HUES64 (cell line): ENCODE data around the gene RRM2.

Source experiments
- H3K27ac ChIP-seq: 2 replicates; pipeline ENCODE4 v1.7.0; 2013; ENCODE audit warnings: low read depth, low read length, inconsistent platforms
- H3K27me3 ChIP-seq: 2 replicates; pipeline ENCODE4 v1.6.1; 2013; ENCODE audit warnings: mild to moderate bottlenecking, low read length; ENCODE audit not compliant: insufficient read depth
- H3K36me3 ChIP-seq: 2 replicates; pipeline ENCODE4 v1.6.1; 2013; ENCODE audit warnings: mild to moderate bottlenecking, low read length; ENCODE audit not compliant: insufficient read depth
- H3K4me1 ChIP-seq: 2 replicates; pipeline ENCODE4 v1.6.1; 2013; ENCODE audit warnings: mild to moderate bottlenecking, low read length, moderate library complexity; ENCODE audit not compliant: insufficient read depth
- H3K4me3 ChIP-seq: 2 replicates; pipeline ENCODE4 v1.5.1; 2013; ENCODE audit warnings: mild to moderate bottlenecking, low read length, moderate library complexity
- H3K9ac ChIP-seq: 2 replicates; pipeline ENCODE4 v1.6.1; 2013; ENCODE audit warnings: mild to moderate bottlenecking, low read depth, low read length
- H3K9me3 ChIP-seq: 2 replicates; pipeline ENCODE4 v1.6.1; 2013; ENCODE audit warnings: low read depth, low read length; ENCODE audit not compliant: insufficient read depth
- WGBS: fragments of 150-250, 120-280 bp; methylation state at CpG from one replicate; pipeline ENCODE4 v1.1.7; 2013; ENCODE audit warnings: missing lambda C conversion rate; 5-methylcytosine and 5-hydroxymethylcytosine counted together

RRM2 gene

DNA sequence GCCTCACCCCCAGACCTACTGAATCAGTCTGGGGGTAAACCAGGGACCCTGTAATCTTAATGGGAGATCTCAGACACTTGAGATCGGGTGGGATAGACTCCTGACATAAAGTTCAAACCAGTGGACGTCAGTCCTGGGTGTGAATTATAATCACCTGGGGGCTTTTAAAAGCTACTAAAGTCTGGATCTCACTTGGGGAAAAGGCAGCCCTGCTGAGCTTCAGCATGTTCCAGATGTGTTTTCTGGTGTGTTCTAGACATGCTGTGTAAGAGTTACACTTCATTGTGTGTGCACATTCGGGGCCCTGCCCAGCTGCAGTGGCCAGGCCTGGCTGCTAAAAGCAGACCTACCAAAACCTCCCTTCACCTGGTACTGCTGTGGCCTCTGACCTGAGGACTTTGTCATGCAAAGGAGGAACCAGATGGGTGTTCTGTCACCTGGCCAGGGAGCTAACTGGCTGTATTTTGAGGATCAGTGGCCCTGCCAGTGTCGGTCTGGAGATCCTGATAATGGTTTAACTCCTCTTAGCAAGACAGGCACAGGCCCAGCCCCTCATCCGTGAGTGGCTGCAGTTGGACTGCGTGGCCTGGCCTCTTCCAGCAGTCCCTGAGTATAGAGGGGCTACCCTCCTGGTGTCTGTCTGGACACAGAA, 10.6 kb downstream of the RRM2 start:
- peaks cover 54% of the 10 kb centered on the region for H3K36me3 ChIP-seq

DNA sequence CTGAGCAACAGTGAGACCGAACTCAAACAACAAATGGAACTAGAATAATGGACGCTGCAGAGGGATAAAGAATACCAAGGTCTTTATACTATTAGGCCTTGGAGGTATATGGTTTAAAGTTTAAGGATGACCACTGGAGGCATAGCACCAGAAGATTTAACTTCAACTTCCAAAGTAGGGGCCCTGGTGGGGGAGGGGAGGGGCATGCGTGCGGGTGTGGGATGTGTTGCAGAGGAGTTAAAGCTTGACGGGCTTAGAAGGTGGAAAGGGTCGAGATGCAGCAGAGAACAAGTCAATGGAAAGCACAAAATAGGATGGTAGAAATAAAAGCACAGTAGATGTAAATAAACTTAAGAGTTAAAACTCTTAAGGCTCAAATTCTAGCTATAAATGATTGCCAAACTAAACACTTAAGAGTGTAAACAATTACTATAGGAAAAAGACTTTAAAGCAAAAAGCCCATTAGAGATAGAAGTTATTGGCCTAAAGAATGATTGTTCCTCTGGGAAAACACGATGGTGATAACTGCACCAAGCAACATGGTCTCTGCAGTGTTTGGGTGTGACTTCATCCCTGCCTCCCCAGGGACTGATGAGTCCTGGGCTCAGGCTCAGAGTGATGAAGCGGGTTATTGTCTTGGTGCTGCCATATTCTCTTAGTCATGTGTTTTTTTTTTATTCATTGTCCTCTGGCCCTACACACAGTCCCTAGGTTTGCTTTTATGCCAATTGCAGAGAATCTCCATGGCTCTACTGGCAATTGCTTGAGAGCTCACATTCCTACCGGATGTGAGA, 13.0 kb downstream of the RRM2 start:
- no peak overlapping the region for H3K27ac ChIP-seq
- no peaks in the 10 kb centered on the region for H3K9me3 ChIP-seq
- H3K4me3 ChIP-seq = no peak overlapping the region
- WGBS = 84% methylated on average over 9 of the region's 9 CpGs
- 0 out of 2 replicates have a peak, but pooled peaks cover 5% of the 10 kb centered on the region for H3K4me1 ChIP-seq
- no peaks in the 10 kb centered on the region for H3K27me3 ChIP-seq
- H3K9ac ChIP-seq = no peak overlapping the region
- peaks cover 30% of the 10 kb centered on the region for H3K36me3 ChIP-seq

More for the DNA sequence above, 10.6 kb downstream of the RRM2 start:
- no peaks in the 10 kb centered on the region for H3K9me3 ChIP-seq
- WGBS = 91% methylated on average over 6 of the region's 6 CpGs
- 0 out of 2 replicates have a peak, but pooled peaks cover 5% of the 10 kb centered on the region for H3K4me1 ChIP-seq
- H3K4me3 ChIP-seq = no peak overlapping the region
- no peak overlapping the region for H3K27ac ChIP-seq
- no peaks in the 10 kb centered on the region for H3K27me3 ChIP-seq
- no peak overlapping the region for H3K9ac ChIP-seq

DNA sequence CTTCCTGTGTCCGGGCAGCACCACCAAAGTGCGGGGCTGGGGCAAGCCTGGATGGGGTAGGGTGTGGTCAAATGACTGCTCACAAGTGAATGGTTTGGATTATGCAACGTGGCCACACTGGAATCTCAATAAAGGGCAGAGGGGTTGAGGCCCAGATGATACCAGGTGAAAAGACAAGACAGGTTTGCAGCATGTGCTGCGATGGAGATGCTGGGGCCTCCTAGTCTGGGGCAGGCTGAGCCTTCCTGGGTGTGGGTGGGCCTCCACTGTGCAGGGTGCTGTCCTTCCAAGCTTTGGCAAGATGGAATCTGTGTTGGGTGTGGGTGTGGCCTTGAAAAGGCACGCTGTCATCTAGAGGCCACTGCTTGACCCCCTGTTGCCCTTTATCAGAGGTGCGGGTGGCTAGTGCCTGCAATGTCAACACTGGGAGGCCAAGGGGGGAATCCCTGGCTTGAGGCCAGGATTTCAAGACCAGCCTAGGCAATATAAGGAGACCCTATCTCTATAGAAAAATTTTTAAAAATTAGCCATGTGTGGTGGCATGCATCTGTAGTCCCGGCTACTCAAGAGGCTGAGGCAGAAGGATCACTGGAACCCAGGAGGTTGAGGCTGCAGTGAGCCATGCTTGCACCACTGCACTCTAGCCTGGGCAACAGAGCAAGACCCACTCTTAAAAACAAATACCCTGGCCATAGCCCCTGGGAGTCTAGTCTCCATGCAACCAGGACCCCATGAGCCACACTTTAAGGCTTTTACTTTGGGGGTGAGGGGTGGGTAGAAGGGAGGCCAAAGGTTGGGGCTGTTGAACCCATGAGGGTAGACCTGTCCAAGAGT, 13.8 kb downstream of the RRM2 start:
- Histone ChIP-seq H3K9ac (no peak overlapping the region), H3K4me1 (0 out of 2 replicates have a peak, but pooled peaks cover 5% of the 10 kb centered on the region), H3K9me3 (no peaks in the 10 kb centered on the region), H3K27ac (no peak overlapping the region), H3K27me3 (no peaks in the 10 kb centered on the region), H3K36me3 (peaks cover 23% of the 10 kb centered on the region), H3K4me3 (no peak overlapping the region)
- 91% methylated on average over 7 of the region's 7 CpGs for WGBS

DNA sequence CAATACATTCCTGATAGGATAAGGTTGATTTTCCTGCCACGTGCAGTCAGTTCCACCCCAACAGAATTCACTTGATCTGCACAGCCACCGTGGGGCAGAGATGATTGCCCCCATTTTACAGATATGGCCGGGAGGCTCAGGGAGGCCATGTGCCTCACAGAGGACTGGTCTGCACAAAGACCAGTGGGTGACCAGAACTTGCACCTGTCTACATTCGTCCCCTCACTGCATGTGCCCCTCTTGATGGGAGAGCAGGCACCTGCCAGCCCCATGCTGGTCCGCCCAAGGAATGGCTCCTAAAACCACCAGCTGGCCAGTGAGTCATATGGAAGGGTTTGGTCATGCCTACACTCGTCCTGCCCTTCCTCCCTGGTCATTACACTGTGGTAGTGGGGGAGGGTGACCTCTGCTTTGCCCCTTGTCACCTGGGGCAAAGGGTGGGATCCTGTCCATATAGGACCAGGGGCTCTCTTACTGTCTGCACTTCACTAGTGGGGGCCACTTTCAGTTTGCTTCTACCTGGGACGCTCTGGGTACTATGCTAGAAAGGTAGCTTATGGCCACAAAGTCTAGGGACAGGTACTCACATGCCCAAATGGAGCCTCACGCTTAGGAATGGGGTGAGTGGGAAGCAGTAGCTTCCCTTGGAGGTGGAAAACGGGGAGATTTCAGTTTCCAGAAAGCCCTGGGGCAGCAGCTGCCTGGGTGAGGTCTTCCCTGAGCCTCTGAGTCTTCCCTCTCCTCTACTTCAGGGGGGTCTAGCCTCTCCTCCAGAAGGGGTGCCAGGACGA, 14.7 kb downstream of the RRM2 start:
- Histone ChIP-seq H3K27ac (no peak overlapping the region), H3K27me3 (no peaks in the 10 kb centered on the region), H3K9me3 (no peaks in the 10 kb centered on the region), H3K4me1 (0 out of 2 replicates have a peak, but pooled peaks cover 5% of the 10 kb centered on the region), H3K9ac (no peak overlapping the region), H3K36me3 (peaks cover 14% of the 10 kb centered on the region), H3K4me3 (no peak overlapping the region)
- WGBS = 81% methylated on average over 10 of the region's 10 CpGs

DNA sequence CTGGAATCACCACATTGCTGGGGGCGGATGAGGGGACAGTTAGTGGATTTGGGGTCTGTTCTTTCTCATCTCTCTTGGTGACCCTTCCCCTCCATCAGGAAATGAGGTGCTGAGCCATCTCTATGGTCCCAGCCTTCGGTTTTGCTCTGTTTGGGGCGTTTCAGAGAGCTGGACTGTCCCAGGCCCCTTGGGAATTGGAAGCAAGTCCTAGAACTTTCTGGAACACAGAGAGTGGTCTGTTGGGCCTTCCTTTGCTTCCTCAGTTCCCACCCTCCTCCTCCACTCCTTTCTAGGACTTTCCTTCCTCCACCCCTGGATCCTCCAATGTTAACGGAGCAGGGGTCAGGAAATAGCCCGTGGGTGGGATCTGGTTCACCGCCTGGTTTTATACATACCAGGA, 17.0 kb downstream of the RRM2 start:
- WGBS = 96% methylated on average over 6 of the region's 6 CpGs
- H3K4me3 ChIP-seq = no peak overlapping the region

DNA sequence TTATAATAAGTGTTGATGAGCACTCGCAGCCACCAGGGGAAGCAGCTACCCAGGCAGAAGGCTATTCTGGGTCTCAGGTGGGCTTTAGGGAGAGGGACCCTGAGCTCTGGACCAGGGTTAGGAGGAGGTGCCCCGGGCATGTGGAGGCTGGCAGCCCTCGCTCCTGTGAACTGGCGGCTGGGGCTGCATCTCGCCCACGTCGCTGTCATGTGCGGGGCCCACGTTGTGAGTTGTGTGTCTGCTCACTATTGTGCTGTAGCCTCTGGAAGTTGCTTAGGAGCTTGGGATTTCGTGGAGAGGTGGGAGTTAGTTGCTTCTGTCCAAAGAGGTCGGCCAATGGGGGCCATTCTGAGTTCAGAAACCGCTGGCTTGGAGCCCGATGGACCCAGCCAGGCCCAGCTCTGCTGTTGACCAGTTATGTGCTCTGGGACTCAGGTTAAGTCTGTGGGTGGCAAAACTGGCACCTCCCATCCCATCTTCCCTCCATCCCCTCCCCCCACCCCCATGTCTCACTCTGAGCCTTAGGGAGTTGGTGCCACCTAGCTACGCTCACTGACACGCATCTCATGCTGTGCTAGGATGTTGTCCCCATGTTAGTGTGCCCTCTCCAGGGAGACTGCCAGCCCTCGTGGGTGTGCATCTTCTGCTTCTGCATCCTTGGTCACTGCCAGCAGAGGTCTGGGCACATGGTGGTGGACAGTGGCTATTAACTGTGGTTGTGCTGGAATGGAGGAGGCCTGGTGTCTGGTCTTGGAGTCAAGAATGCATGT, 18.5 kb downstream of the RRM2 start:
- Histone ChIP-seq H3K27ac (no peak overlapping the region), H3K27me3 (no peaks in the 10 kb centered on the region), H3K4me3 (no peak overlapping the region), H3K4me1 (0 out of 2 replicates have a peak, but pooled peaks cover 3% of the 10 kb centered on the region), H3K9ac (no peak overlapping the region), H3K9me3 (no peaks in the 10 kb centered on the region), H3K36me3 (peaks cover 15% of the 10 kb centered on the region)
- WGBS = 91% methylated on average over 16 of the region's 16 CpGs

More for the DNA sequence above, 17.0 kb downstream of the RRM2 start:
- Histone ChIP-seq H3K4me1 (0 out of 2 replicates have a peak, but pooled peaks cover 3% of the 10 kb centered on the region), H3K9me3 (no peaks in the 10 kb centered on the region), H3K36me3 (peaks cover 15% of the 10 kb centered on the region), H3K27me3 (no peaks in the 10 kb centered on the region), H3K9ac (no peak overlapping the region), H3K27ac (no peak overlapping the region)

DNA sequence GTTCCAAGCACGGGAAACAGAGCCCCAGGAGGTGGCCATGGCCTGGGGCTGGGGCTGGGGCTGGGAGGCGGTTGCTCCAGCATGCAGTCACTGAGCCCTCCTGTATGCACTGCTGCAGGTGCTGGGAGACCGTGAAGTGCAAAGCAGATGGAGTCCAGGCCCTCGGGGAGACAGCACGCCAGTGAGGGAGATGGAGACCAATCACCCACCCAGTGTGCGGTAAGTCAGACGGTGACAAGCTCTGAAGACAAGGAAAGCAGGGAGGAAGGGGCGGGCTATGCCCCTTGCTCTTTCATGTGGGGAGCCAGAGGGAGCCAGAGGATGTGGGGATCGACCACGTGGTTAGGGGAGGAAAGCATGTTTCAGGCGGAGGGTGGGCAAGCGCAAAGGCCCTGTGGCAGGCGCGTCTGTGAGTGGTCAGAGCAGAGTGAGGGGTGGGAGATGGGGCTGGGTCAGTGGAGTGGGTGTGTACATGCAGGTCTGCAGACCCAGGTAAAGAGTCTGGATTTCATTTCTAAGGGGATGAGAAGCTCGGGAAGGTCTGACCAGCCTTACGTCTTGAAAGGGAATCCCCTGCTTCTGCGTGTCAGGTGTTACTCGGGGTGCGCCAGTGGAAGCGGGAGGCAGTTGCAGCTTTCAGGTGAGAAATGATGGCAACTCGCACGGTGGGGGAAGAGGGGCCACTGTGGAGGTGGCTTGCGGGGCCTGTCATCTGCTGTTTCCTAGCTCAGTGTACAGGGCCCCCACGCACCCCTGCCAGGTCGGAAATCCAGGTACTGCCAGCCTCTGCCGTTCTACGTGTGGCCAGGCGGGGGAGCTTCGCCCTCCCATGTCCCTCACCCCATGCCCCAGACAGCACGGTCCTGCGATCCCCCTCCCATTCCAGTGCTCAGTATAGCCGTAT, 19.4 kb downstream of the RRM2 start:
- Histone ChIP-seq H3K4me1 (0 out of 2 replicates have a peak, but pooled peaks cover 3% of the 10 kb centered on the region), H3K27me3 (no peaks in the 10 kb centered on the region), H3K27ac (no peak overlapping the region), H3K9me3 (no peaks in the 10 kb centered on the region), H3K4me3 (no peak overlapping the region), H3K9ac (no peak overlapping the region), H3K36me3 (peaks cover 15% of the 10 kb centered on the region)
- WGBS = 82% methylated on average over 32 of the region's 32 CpGs

DNA sequence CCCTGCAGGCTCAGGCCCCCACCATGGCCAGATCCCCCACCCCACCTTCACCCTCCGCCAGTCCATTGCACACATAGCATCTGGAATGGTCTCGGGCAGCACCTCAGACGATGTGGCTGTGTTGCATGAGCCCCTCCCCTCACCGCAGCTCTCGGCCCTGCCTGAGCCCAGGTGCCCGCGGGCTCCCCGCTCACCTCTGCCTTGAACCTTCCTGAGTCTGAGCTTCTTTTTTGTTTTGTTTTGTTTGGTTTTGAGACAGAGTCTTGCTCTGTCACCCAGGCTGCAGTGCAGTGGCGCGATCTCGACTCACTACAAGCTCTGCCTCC, 20.1 kb downstream of the RRM2 start:
- no peaks in the 10 kb centered on the region for H3K4me1 ChIP-seq
- no peak overlapping the region for H3K4me3 ChIP-seq
- H3K9ac ChIP-seq = no peak overlapping the region
- H3K27ac ChIP-seq = no peak overlapping the region
- no peaks in the 10 kb centered on the region for H3K27me3 ChIP-seq
- peaks cover 15% of the 10 kb centered on the region for H3K36me3 ChIP-seq
- 92% methylated on average over 11 of the region's 11 CpGs for WGBS
- no peaks in the 10 kb centered on the region for H3K9me3 ChIP-seq

DNA sequence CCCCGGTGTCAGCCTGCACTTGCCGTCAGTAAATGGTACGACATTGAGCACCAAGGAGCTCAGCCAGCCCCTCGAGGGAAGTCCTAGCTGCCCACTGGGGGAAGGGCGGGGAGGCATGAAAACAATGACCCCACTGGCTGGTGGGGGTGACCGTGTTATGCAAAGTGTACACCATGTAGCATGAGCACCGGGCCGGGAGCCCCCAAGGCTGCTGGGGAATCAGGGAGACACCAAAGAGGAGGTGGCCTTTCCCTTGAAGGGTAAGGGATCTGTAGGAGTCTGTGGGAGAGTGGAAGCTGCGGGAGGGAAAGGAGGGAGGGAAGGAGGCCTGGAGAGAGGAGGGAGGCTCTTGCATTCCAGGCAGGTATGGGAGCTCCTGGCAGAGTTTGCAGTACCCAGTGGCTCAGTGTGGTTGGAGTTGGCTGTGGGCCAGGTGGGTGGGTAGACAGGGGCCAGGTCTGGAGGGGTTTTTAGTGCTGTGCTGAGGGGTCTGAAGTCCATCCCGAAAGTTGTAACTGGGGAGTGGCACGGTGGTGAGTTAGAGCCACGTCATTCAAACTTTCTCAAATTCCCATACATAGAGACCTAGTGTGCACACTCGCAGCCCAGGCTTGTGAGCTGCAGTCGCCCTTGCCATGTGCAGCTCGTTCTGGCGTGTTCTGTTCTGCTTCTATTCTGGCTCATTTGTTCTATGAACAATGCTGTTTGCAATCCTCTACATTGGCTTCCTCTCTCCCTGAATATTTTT, 22.4 kb downstream of the RRM2 start:
- no peaks in the 10 kb centered on the region for H3K4me1 ChIP-seq
- no peak overlapping the region for H3K9ac ChIP-seq
- peaks cover 24% of the 10 kb centered on the region for H3K36me3 ChIP-seq
- H3K9me3 ChIP-seq = no peaks in the 10 kb centered on the region
- WGBS = 92% methylated on average over 16 of the region's 16 CpGs
- H3K27me3 ChIP-seq = no peaks in the 10 kb centered on the region
- H3K27ac ChIP-seq = no peak overlapping the region
- H3K4me3 ChIP-seq = no peak overlapping the region
